ENCODE results near the gene AGBL4.

Gene AGBL4

GRCh38 chr1:48668339-48668738, 1355.4 kb downstream of the AGBL4 start:
- Histone ChIP-seq H3K9me3 (ENCODE audit: low read length) (no peaks in the 10 kb centered on the region), H3K4me3 (ENCODE audit: low read depth, low read length, poor library complexity, severe bottlenecking) (no peak overlapping the region), H3K79me2 (ENCODE audit: insufficient read depth, low read length) (no peaks in the 10 kb centered on the region), H3K9me2 (ENCODE audit: low read depth, low read length) (no peaks in the 10 kb centered on the region), H3K27me3 (ENCODE audit: insufficient read depth, low read length) (no peaks in the 10 kb centered on the region), H3K36me3 (ENCODE audit: insufficient read depth, low read length) (no peaks in the 10 kb centered on the region), H3K27ac (ENCODE audit: low read depth, low read length, poor library complexity, severe bottlenecking) (no peak overlapping the region), H3K4me1 (ENCODE audit: insufficient read depth, low read length, severe bottlenecking) (no peaks in the 10 kb centered on the region), H3K4me2 (ENCODE audit: low read length) (no peak overlapping the region), H2AFZ (ENCODE audit: low read length) (no peak overlapping the region), H3F3A (ENCODE audit: insufficient read depth, low read length) (no peaks in the 10 kb centered on the region), H4K20me1 (ENCODE audit: insufficient read depth, low read length) (no peaks in the 10 kb centered on the region), H3K9ac (ENCODE audit: low read length) (no peak overlapping the region)
- no peak for TF ChIP-seq EZH2 (IDR thresholded peaks at IDR 0.05; ENCODE audit: borderline replicate concordance, low read length)
- TF ChIP-seq CTCF (IDR thresholded peaks at IDR 0.05; ENCODE audit: low read length), result no peak

- Histone ChIP-seq H3K4me3 (ENCODE audit: low read depth, low read length, poor library complexity, severe bottlenecking) (no peak overlapping the region), H3K9me2 (ENCODE audit: low read depth, low read length) (no peaks in the 10 kb centered on the region), H3K79me2 (ENCODE audit: insufficient read depth, low read length) (no peaks in the 10 kb centered on the region), H3K27me3 (ENCODE audit: insufficient read depth, low read length) (no peaks in the 10 kb centered on the region), H3K4me2 (ENCODE audit: low read length) (no peak overlapping the region), H3K27ac (ENCODE audit: low read depth, low read length, poor library complexity, severe bottlenecking) (no peak overlapping the region), H3K4me1 (ENCODE audit: insufficient read depth, low read length, severe bottlenecking) (no peaks in the 10 kb centered on the region), H3K36me3 (ENCODE audit: insufficient read depth, low read length) (no peaks in the 10 kb centered on the region), H3F3A (ENCODE audit: insufficient read depth, low read length) (no peaks in the 10 kb centered on the region), H4K20me1 (ENCODE audit: insufficient read depth, low read length) (no peaks in the 10 kb centered on the region), H2AFZ (ENCODE audit: low read length) (no peak overlapping the region), H3K9me3 (ENCODE audit: low read length) (no peaks in the 10 kb centered on the region), H3K9ac (ENCODE audit: low read length) (no peak overlapping the region)
- TF ChIP-seq EZH2 (IDR thresholded peaks at IDR 0.05; ENCODE audit: borderline replicate concordance, low read length), result no peak
- TF ChIP-seq CTCF (IDR thresholded peaks at IDR 0.05; ENCODE audit: low read length), result no peak
Observed at GRCh38 chr1:48667782-48668181, 1356.0 kb downstream of the AGBL4 start.

GRCh38 chr1:48665708-48666407, 1357.9 kb downstream of the AGBL4 start:
- H3K9me2 ChIP-seq (ENCODE audit: low read depth, low read length), result no peaks in the 10 kb centered on the region
- no peak for TF ChIP-seq EZH2 (IDR thresholded peaks at IDR 0.05; ENCODE audit: borderline replicate concordance, low read length)
- TF ChIP-seq CTCF (IDR thresholded peaks at IDR 0.05; ENCODE audit: low read length), result no peak
- H3K9ac ChIP-seq (ENCODE audit: low read length), result no peak overlapping the region
- no peaks in the 10 kb centered on the region for H3K27me3 ChIP-seq (ENCODE audit: insufficient read depth, low read length)
- no peaks in the 10 kb centered on the region for H3K4me1 ChIP-seq (ENCODE audit: insufficient read depth, low read length, severe bottlenecking)
- H3F3A ChIP-seq (ENCODE audit: insufficient read depth, low read length), result no peaks in the 10 kb centered on the region
- no peak overlapping the region for H2AFZ ChIP-seq (ENCODE audit: low read length)
- H3K27ac ChIP-seq (ENCODE audit: low read depth, low read length, poor library complexity, severe bottlenecking), result no peak overlapping the region
- H4K20me1 ChIP-seq (ENCODE audit: insufficient read depth, low read length), result no peaks in the 10 kb centered on the region
- H3K9me3 ChIP-seq (ENCODE audit: low read length), result no peaks in the 10 kb centered on the region
- no peaks in the 10 kb centered on the region for H3K36me3 ChIP-seq (ENCODE audit: insufficient read depth, low read length)
- H3K79me2 ChIP-seq (ENCODE audit: insufficient read depth, low read length), result no peaks in the 10 kb centered on the region
- no peak overlapping the region for H3K4me3 ChIP-seq (ENCODE audit: low read depth, low read length, poor library complexity, severe bottlenecking)
- no peak overlapping the region for H3K4me2 ChIP-seq (ENCODE audit: low read length)

Measured in OCI-LY1 (cell line).